GM19397 (cell line): ENCODE measurements around the gene SNX8.
"Not testable (repeated sequence)": the region's sequence is repeated elsewhere in the genome, so short reads cannot be mapped to it uniquely, and the experiment has no call there.

Source experiments
- ATAC-seq: cut with Tn5 transposase; IDR thresholded peaks from one replicate; pipeline ENCODE4 v1.9.1; 2021; ENCODE audit warnings: mild to moderate bottlenecking, moderate library complexity; ENCODE audit not compliant: unreplicated experiment

The SNX8 gene

GRCh38 chr7:2330493-2330892 is 16.3 kb upstream of the SNX8 start:
- no peak for ATAC-seq

GRCh38 chr7:2326951-2327350 is 12.7 kb upstream of the SNX8 start:
- no peak for ATAC-seq

- ATAC-seq, result no peak
These were observed 10.9 kb upstream of the SNX8 start for GRCh38 chr7:2325162-2325561.

GRCh38 chr7:2321020-2321419 is 6.8 kb upstream of the SNX8 start:
- ATAC-seq, result no peak

- ATAC-seq, result no peak
These were observed 3.5 kb upstream of the SNX8 start for GRCh38 chr7:2317556-2318293.

GRCh38 chr7:2316578-2316977 is 2.3 kb upstream of the SNX8 start:
- no peak for ATAC-seq

GRCh38 chr7:2315787-2316186 is 1.5 kb upstream of the SNX8 start:
- ATAC-seq, result no peak

- not testable (repeated sequence) for ATAC-seq
These were observed 802 bp upstream of the SNX8 start for GRCh38 chr7:2314956-2315530.

GRCh38 chr7:2313450-2314208 is 612 bp downstream of the SNX8 start:
- no peak for ATAC-seq

- no peak for ATAC-seq
These were observed 1.8 kb downstream of the SNX8 start for GRCh38 chr7:2312267-2312929.

GRCh38 chr7:2309889-2310331 is 4.3 kb downstream of the SNX8 start:
- no peak for ATAC-seq

GRCh38 chr7:2307690-2308107 is 6.5 kb downstream of the SNX8 start:
- ATAC-seq, result no peak

- no peak for ATAC-seq
These were observed 7.6 kb downstream of the SNX8 start for GRCh38 chr7:2306688-2307087.

GRCh38 chr7:2305258-2305657 is 9.0 kb downstream of the SNX8 start:
- not testable (repeated sequence) for ATAC-seq

GRCh38 chr7:2303520-2303919 is 10.7 kb downstream of the SNX8 start:
- not testable (repeated sequence) for ATAC-seq

- ATAC-seq, result not testable (repeated sequence)
These were observed 11.4 kb downstream of the SNX8 start for GRCh38 chr7:2302743-2303397.

- no peak for ATAC-seq
These were observed 12.8 kb downstream of the SNX8 start for GRCh38 chr7:2301511-2301863.

GRCh38 chr7:2299870-2300512 is 14.2 kb downstream of the SNX8 start:
- no peak for ATAC-seq

GRCh38 chr7:2299131-2299829 is 15.0 kb downstream of the SNX8 start:
- peak; percentile 41 for ATAC-seq

GRCh38 chr7:2296832-2297231 is 17.4 kb downstream of the SNX8 start:
- no peak for ATAC-seq
